Measurements from ENCODE around the gene LPIN2.

- TF ChIP-seq, protein P1, sequence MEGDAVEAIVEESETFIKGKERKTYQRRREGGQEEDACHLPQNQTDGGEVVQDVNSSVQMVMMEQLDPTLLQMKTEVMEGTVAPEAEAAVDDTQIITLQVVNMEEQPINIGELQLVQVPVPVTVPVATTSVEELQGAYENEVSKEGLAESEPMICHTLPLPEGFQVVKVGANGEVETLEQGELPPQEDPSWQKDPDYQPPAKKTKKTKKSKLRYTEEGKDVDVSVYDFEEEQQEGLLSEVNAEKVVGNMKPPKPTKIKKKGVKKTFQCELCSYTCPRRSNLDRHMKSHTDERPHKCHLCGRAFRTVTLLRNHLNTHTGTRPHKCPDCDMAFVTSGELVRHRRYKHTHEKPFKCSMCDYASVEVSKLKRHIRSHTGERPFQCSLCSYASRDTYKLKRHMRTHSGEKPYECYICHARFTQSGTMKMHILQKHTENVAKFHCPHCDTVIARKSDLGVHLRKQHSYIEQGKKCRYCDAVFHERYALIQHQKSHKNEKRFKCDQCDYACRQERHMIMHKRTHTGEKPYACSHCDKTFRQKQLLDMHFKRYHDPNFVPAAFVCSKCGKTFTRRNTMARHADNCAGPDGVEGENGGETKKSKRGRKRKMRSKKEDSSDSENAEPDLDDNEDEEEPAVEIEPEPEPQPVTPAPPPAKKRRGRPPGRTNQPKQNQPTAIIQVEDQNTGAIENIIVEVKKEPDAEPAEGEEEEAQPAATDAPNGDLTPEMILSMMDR (IDR thresholded peaks at IDR 0.05) = no peak
- no peak for TF ChIP-seq POLR2A (IDR thresholded peaks at IDR 0.05)
Observed at GRCh38 chr18:3015851-3016250, 2.9 kb upstream of the LPIN2 start.

Measured in lower leg skin (tissue), 3 donors.